ENCODE results near the gene CCDC85A. TPM values are rescaled to one million over a fixed set of nuclear protein-coding genes. Genes with fewer than 3 reads are reported as not detected.
A peak's percentile ranks its signal among the peaks of the same experiment; 100 is the strongest.

CCDC85A gene
- total and polyA plus RNA-seq, 2 experiments from 2014 or later: 2.5 to 3.3 TPM

- H3K9me3 ChIP-seq (ENCODE audit: low read depth): no peaks in the 10 kb centered on the region
- TF ChIP-seq CTCF (IDR thresholded peaks at IDR 0.05; ENCODE audit: poor library complexity) (no peak), EZH2 (IDR thresholded peaks at IDR 0.05; ENCODE audit: borderline replicate concordance) (no peak), EZH2phosphoT487 (IDR thresholded peaks at IDR 0.05; ENCODE audit: low read depth, severe bottlenecking, unreplicated experiment) (no peak)
- no peaks in the 10 kb centered on the region for H3K9me2 ChIP-seq (replicated peaks; ENCODE audit: insufficient read depth)
- H3K4me3 ChIP-seq: no peak overlapping the region
- no peak for DNase-seq (ENCODE audit: low spot score)
- H3K27me3 ChIP-seq: no peaks in the 10 kb centered on the region
- H3K4me1 ChIP-seq (ENCODE audit: insufficient read depth): peaks cover 7% of the 10 kb centered on the region
- WGBS (ENCODE audit: low lambda C conversion rate, missing lambda C conversion rate): 85% methylated on average over 4 of the region's 4 CpGs
- H4K20me1 ChIP-seq (ENCODE audit: insufficient read depth, poor library complexity, severe bottlenecking): no peaks in the 10 kb centered on the region
- H3K36me3 ChIP-seq (replicated peaks; ENCODE audit: insufficient read depth, low read depth): no peaks in the 10 kb centered on the region
- no peak overlapping the region for H3K4me2 ChIP-seq
- no peak overlapping the region for H3K27ac ChIP-seq
- H3K79me2 ChIP-seq: no peaks in the 10 kb centered on the region
- H2AFZ ChIP-seq: no peak overlapping the region
These were observed 125.9 kb downstream of the CCDC85A start for GRCh38 chr2:56309626-56310170.

- H3K79me2 ChIP-seq: no peaks in the 10 kb centered on the region
- no peaks in the 10 kb centered on the region for H3K9me3 ChIP-seq (ENCODE audit: low read depth)
- DNase-seq (ENCODE audit: low spot score): peak; percentile 71
- no peak overlapping the region for H3K4me3 ChIP-seq
- H2AFZ ChIP-seq: no peak overlapping the region
- H3K27me3 ChIP-seq: no peaks in the 10 kb centered on the region
- no peaks in the 10 kb centered on the region for H3K9me2 ChIP-seq (replicated peaks; ENCODE audit: insufficient read depth)
- H3K4me2 ChIP-seq: no peak overlapping the region
- 13% methylated on average over 1 of the region's 1 CpG for WGBS (ENCODE audit: low lambda C conversion rate, missing lambda C conversion rate)
- H4K20me1 ChIP-seq (ENCODE audit: insufficient read depth, poor library complexity, severe bottlenecking): no peaks in the 10 kb centered on the region
- H3K4me1 ChIP-seq (ENCODE audit: insufficient read depth): peaks cover 7% of the 10 kb centered on the region
- peak overlapping the region; percentile 29 for H3K27ac ChIP-seq
- TF ChIP-seq CTCF (IDR thresholded peaks at IDR 0.05; ENCODE audit: poor library complexity): no peak
- no peak for TF ChIP-seq EZH2 (IDR thresholded peaks at IDR 0.05; ENCODE audit: borderline replicate concordance)
- TF ChIP-seq EZH2phosphoT487 (IDR thresholded peaks at IDR 0.05; ENCODE audit: low read depth, severe bottlenecking, unreplicated experiment): no peak
- H3K36me3 ChIP-seq (replicated peaks; ENCODE audit: insufficient read depth, low read depth): no peaks in the 10 kb centered on the region
These were observed 129.7 kb downstream of the CCDC85A start for GRCh38 chr2:56313500-56313921.

- H3K4me1 ChIP-seq (ENCODE audit: insufficient read depth): peaks cover 7% of the 10 kb centered on the region
- H2AFZ ChIP-seq: no peak overlapping the region
- no peak overlapping the region for H3K27ac ChIP-seq
- no peak overlapping the region for H3K4me3 ChIP-seq
- H3K27me3 ChIP-seq: no peaks in the 10 kb centered on the region
- no peaks in the 10 kb centered on the region for H4K20me1 ChIP-seq (ENCODE audit: insufficient read depth, poor library complexity, severe bottlenecking)
- H3K9me3 ChIP-seq (ENCODE audit: low read depth): no peaks in the 10 kb centered on the region
- H3K36me3 ChIP-seq (replicated peaks; ENCODE audit: insufficient read depth, low read depth): no peaks in the 10 kb centered on the region
- 97% methylated on average over 1 of the region's 1 CpG for WGBS (ENCODE audit: low lambda C conversion rate, missing lambda C conversion rate)
- TF ChIP-seq EZH2phosphoT487 (IDR thresholded peaks at IDR 0.05; ENCODE audit: low read depth, severe bottlenecking, unreplicated experiment): no peak
- TF ChIP-seq EZH2 (IDR thresholded peaks at IDR 0.05; ENCODE audit: borderline replicate concordance): no peak
- TF ChIP-seq CTCF (IDR thresholded peaks at IDR 0.05; ENCODE audit: poor library complexity): no peak
- no peak for DNase-seq (ENCODE audit: low spot score)
- H3K4me2 ChIP-seq: no peak overlapping the region
- no peaks in the 10 kb centered on the region for H3K79me2 ChIP-seq
- no peaks in the 10 kb centered on the region for H3K9me2 ChIP-seq (replicated peaks; ENCODE audit: insufficient read depth)
These were observed 130.6 kb downstream of the CCDC85A start for GRCh38 chr2:56314371-56314770.
